K562 (cell line): ENCODE data around the gene SENP1. TPM values are rescaled to one million over a fixed set of nuclear protein-coding genes. Genes with fewer than 3 reads are reported as not detected.

Source experiments
- AFF4 ChIP-seq: sonication (generic); formaldehyde crosslinking; IDR thresholded peaks from 2 replicates; pipeline ENCODE4 v1.8.0; 2023; ENCODE audit warnings: mild to moderate bottlenecking, missing genetic modification reagents
- CBFA2T2 ChIP-seq: fragments of 450-650 bp; conservative IDR thresholded peaks from 2 replicates; pipeline ENCODE4 v1.6.1; 2017; ENCODE audit warnings: mild to moderate bottlenecking
- DMBX1 ChIP-seq: fragments of 250-450 bp; sonication (Bioruptor Pico); IDR thresholded peaks from 2 replicates; pipeline ENCODE4 v1.8.0; 2022; ENCODE audit warnings: inconsistent platforms, mild to moderate bottlenecking, moderate library complexity, borderline replicate concordance
- EP300 ChIP-seq: IDR thresholded peaks from 2 replicates; pipeline ENCODE4 v1.6.1; 2012; ENCODE audit warnings: low read length, improper control_type of control experiment
- EP400 ChIP-seq: fragments of 450-650 bp; IDR thresholded peaks from 2 replicates; pipeline ENCODE4 v1.6.1; 2017; ENCODE audit warnings: antibody characterized with exemption, mild to moderate bottlenecking, moderate library complexity
- GATA2 ChIP-seq: sonication (generic); formaldehyde crosslinking; IDR thresholded peaks from 2 replicates; pipeline ENCODE4 v1.4.0; 2020; ENCODE audit warnings: mild to moderate bottlenecking, missing genetic modification reagents
- HDAC1 ChIP-seq, 2 experiments: fragments of 450-650 bp; IDR thresholded peaks; 2 replicates each; pipeline ENCODE4 v1.6.1; 2016 to 2017; ENCODE audit warnings: inconsistent platforms in 1 of 2, mild to moderate bottlenecking in 1 of 2, moderate library complexity in 1 of 2
- HSF4 ChIP-seq: fragments of 250-450 bp; sonication (Bioruptor Pico); IDR thresholded peaks from 2 replicates; pipeline ENCODE4 v2.1.2; 2022; ENCODE audit warnings: mild to moderate bottlenecking, moderate library complexity, borderline replicate concordance
- KDM1A ChIP-seq, 2 experiments: fragments of 450-650 bp; IDR thresholded peaks; 2 replicates each; pipeline ENCODE4 v1.6.1; 2016; ENCODE audit warnings: mild to moderate bottlenecking in 2 of 2
- MTA1 ChIP-seq: fragments of 450-650 bp; IDR thresholded peaks from 2 replicates; pipeline ENCODE4 v1.6.1; 2017; ENCODE audit warnings: borderline replicate concordance
- MYNN ChIP-seq, 2 experiments: sonication (generic); formaldehyde crosslinking in 1 of 2; IDR thresholded peaks; 2 replicates each; pipeline versions ENCODE4 v1.5.0 to v1.6.1; 2016 to 2020; ENCODE audit warnings: antibody characterized with exemption in 1 of 2, missing genetic modification reagents in 1 of 2
- NFIC ChIP-seq: fragments of 450-650 bp; IDR thresholded peaks from 2 replicates; pipeline ENCODE4 v1.6.1; 2017; ENCODE audit warnings: mild to moderate bottlenecking, inconsistent platforms
- THAP7 ChIP-seq: fragments of 250-450 bp; sonication (Bioruptor Pico); IDR thresholded peaks from 2 replicates; pipeline ENCODE4 v1.5.0; 2021
- TSHZ1 ChIP-seq: fragments of 250-450 bp; sonication (Bioruptor Pico); IDR thresholded peaks from 2 replicates; pipeline ENCODE4 v1.4.0; 2020; ENCODE audit warnings: mild to moderate bottlenecking, moderate library complexity
- XRCC4 ChIP-seq: IDR thresholded peaks from one replicate; pipeline ENCODE4 v1.6.1; 2011; ENCODE audit not compliant: insufficient read depth, insufficient read length; ENCODE audit errors: extremely low read depth
- ZFP30 ChIP-seq: fragments of 250-450 bp; sonication (Bioruptor Pico); IDR thresholded peaks from 2 replicates; pipeline ENCODE4 v1.8.0; 2022; ENCODE audit warnings: moderate library complexity, mild to moderate bottlenecking, inconsistent platforms, borderline replicate concordance
- ZNF57 ChIP-seq: fragments of 450-650 bp; formaldehyde crosslinking; IDR thresholded peaks from 2 replicates; pipeline ENCODE4 v1.4.0; 2020; ENCODE audit warnings: mild to moderate bottlenecking, moderate library complexity
- ZNF785 ChIP-seq: fragments of 250-450 bp; sonication (Bioruptor Pico); IDR thresholded peaks from 2 replicates; pipeline ENCODE4 v1.4.0; 2020; ENCODE audit warnings: mild to moderate bottlenecking
- polyA plus RNA-seq, 8 experiments: library from polyadenylated mRNA; depleted of rRNA in 4 of 8; stranded (reverse) in 5 of 8; unstranded in 3 of 8; fragments of >200 nt; fragmentation: Nextera tagmentation in 2 of 8; fragmentation: Illumina TruSeq in 1 of 8; extraction: Ambion mirVana in 2 of 8; extraction: Trizol in 1 of 8; gene quantifications; 2 replicates each; pipeline versions ENCODE4 v1.2.1 to v1.2.3, GENCODE V29; 2011 to 2014; ENCODE audit warnings: inconsistent platforms in 1 of 8, missing spikeins in 1 of 8
- total RNA-seq, 7 experiments: library from RNA; depleted of rRNA in 6 of 7; stranded (reverse); fragments of >200 nt in 6 of 7; fragmentation: Illumina TruSeq in 2 of 7; extraction: Trizol in 2 of 7; gene quantifications; 2 replicates each; pipeline versions ENCODE4 v1.2.1 to v1.2.3, GENCODE V29; 2011 to 2021; ENCODE audit warnings: low replicate concordance in 1 of 7

SENP1 gene
- total and polyA plus RNA-seq, 9 of the 15 experiments (the other 6 are each of a cell fraction or from before 2014, with no cell fraction given) = 15.5 to 59.0 (median 36.3) TPM

- 0 out of 2 replicates have a peak, but pooled peaks have one; percentile 70 for TF ChIP-seq THAP7
- TF ChIP-seq DMBX1 (CRISPR knock-in tag) = peak; percentile 50; the same call in 1 of the 2 replicates
- no peak; the same call in 1 of the 2 replicates for TF ChIP-seq AFF4 (CRISPR knock-in tag)
- TF ChIP-seq KDM1A (IDR thresholded peaks at IDR 0.05) = peak; percentile 21 to 50; a peak in 3 of 4 replicates
- TF ChIP-seq CBFA2T2 = no peak
- peak; percentile 5; the same call in 1 of the 2 replicates for TF ChIP-seq EP300
- no peak for TF ChIP-seq ZNF785 (CRISPR knock-in tag)
- no peak for TF ChIP-seq HSF4 (CRISPR knock-in tag)
- TF ChIP-seq GATA2 (CRISPR knock-in tag) = no peak
- TF ChIP-seq ZFP30 = no peak
- TF ChIP-seq HDAC1 (IDR thresholded peaks at IDR 0.05) = peak in 1 of 2 experiments; percentile 60; a peak in 2 of 4 replicates
- no peak for TF ChIP-seq XRCC4
- TF ChIP-seq MYNN (IDR thresholded peaks at IDR 0.05) = peak; percentile 23; the same call in 1 of the 2 replicates
- no peak for TF ChIP-seq MYNN (CRISPR knock-in tag; IDR thresholded peaks at IDR 0.05)
- peak; percentile 91 for TF ChIP-seq EP400
- peak; percentile 22; the same call in 1 of the 2 replicates for TF ChIP-seq NFIC
- no peak for TF ChIP-seq ZNF57 (CRISPR knock-in tag)
- no peak for TF ChIP-seq MTA1
- TF ChIP-seq TSHZ1 = 0 out of 2 replicates have a peak, but pooled peaks have one; percentile 24
These were observed at the start of gene SENP1 (continued) for GRCh38 chr12:48105867-48106680.
